ENCODE data around the gene NDST1. TPM values are rescaled to one million over a fixed set of nuclear protein-coding genes. Genes with fewer than 3 reads are reported as not detected.

NDST1 gene
- total RNA-seq, 4 donors from 2014 or later = 10.9 to 86.0 (median 42.5) TPM

- H3K27ac ChIP-seq = peak overlapping the region; percentile 48 to 71
These were observed 4.4 kb downstream of the NDST1 start for GRCh38 chr5:150512368-150512747.

GRCh38 chr5:150513375-150514309 lies 5.7 kb downstream of the NDST1 start:
- TF ChIP-seq POLR2A (IDR thresholded peaks at IDR 0.05) (no peak), CTCF (IDR thresholded peaks at IDR 0.05) (no peak)
- no peak for DNase-seq

More at GRCh38 chr5:150512368-150512747, 4.4 kb downstream of the NDST1 start:
- no peak overlapping the region for H3K4me3 ChIP-seq
- DNase-seq = peak; percentile 52 to 54
- no peaks in the 10 kb centered on the region for H3K9me3 ChIP-seq
- H3K4me1 ChIP-seq = peaks cover 6 to 36% of the 10 kb centered on the region in 2 donors
- no peak for TF ChIP-seq CTCF (IDR thresholded peaks at IDR 0.05)
- no peak for TF ChIP-seq POLR2A (IDR thresholded peaks at IDR 0.05)
- intact Hi-C loops (cut with DNase I; ENCODE audit: low total_unique reads) = no loop called here
- H3K27me3 ChIP-seq = no peaks in the 10 kb centered on the region
- H3K36me3 ChIP-seq = no peaks in the 10 kb centered on the region

GRCh38 chr5:150514708-150515211 lies 6.8 kb downstream of the NDST1 start:
- no peaks in the 10 kb centered on the region for H3K27me3 ChIP-seq
- peak overlapping the region; percentile 71 to 72 for H3K27ac ChIP-seq
- no peaks in the 10 kb centered on the region for H3K9me3 ChIP-seq
- TF ChIP-seq CTCF (IDR thresholded peaks at IDR 0.05) (no peak), POLR2A (IDR thresholded peaks at IDR 0.05) (no peak)
- H3K36me3 ChIP-seq = no peaks in the 10 kb centered on the region
- H3K4me3 ChIP-seq = no peak overlapping the region
- peaks cover 6 to 29% of the 10 kb centered on the region in 2 donors for H3K4me1 ChIP-seq
- no peak for DNase-seq
- intact Hi-C loops (cut with DNase I; ENCODE audit: low total_unique reads) = no loop called here

More at GRCh38 chr5:150513375-150514309, 5.7 kb downstream of the NDST1 start:
- Histone ChIP-seq H3K27ac (peak overlapping the region; percentile 48 to 71), H3K9me3 (no peaks in the 10 kb centered on the region), H3K4me1 (peaks cover 6 to 34% of the 10 kb centered on the region in 2 donors), H3K36me3 (no peaks in the 10 kb centered on the region), H3K27me3 (no peaks in the 10 kb centered on the region), H3K4me3 (no peak overlapping the region)
- intact Hi-C loops (cut with DNase I; ENCODE audit: low total_unique reads) = no loop called here

- peaks cover 6 to 25% of the 10 kb centered on the region in 2 donors for H3K4me1 ChIP-seq
- DNase-seq = peak; percentile 70 to 71
- no peaks in the 10 kb centered on the region for H3K27me3 ChIP-seq
- H3K4me3 ChIP-seq = no peak overlapping the region
- TF ChIP-seq POLR2A (IDR thresholded peaks at IDR 0.05) (no peak), CTCF (IDR thresholded peaks at IDR 0.05) (no peak)
- no peaks in the 10 kb centered on the region for H3K36me3 ChIP-seq
- H3K9me3 ChIP-seq = no peaks in the 10 kb centered on the region
- peak overlapping the region; percentile 71 to 72 for H3K27ac ChIP-seq
- intact Hi-C loops (cut with DNase I; ENCODE audit: low total_unique reads) = no loop called here
These were observed 7.5 kb downstream of the NDST1 start for GRCh38 chr5:150515446-150515845.

- DNase-seq = no peak
- H3K4me1 ChIP-seq = peaks cover 6 to 25% of the 10 kb centered on the region in 2 donors
- H3K27me3 ChIP-seq = no peaks in the 10 kb centered on the region
- TF ChIP-seq POLR2A (IDR thresholded peaks at IDR 0.05) (no peak), CTCF (IDR thresholded peaks at IDR 0.05) (no peak)
- H3K9me3 ChIP-seq = no peaks in the 10 kb centered on the region
- H3K4me3 ChIP-seq = no peak overlapping the region
- intact Hi-C loops (cut with DNase I; ENCODE audit: low total_unique reads) = no loop called here
- H3K36me3 ChIP-seq = no peaks in the 10 kb centered on the region
- H3K27ac ChIP-seq = peak overlapping the region; percentile 71 to 72
These were observed 8.1 kb downstream of the NDST1 start for GRCh38 chr5:150516011-150516410.
